AG04450 (cell line): ENCODE results near the gene ZNF579. TPM values are rescaled to one million over a fixed set of nuclear protein-coding genes. Genes with fewer than 3 reads are reported as not detected.

Experiments
- CTCF ChIA-PET: fragments of 300-600, 350-600 bp; formaldehyde crosslinking; extraction: SDS; loops from one replicate; lab custom pipeline; 2022; ENCODE audit warnings: antibody characterized with exemption, inconsistent platforms; lab: Charles Lee
- POLR2A ChIA-PET: fragments of 350-600 bp; formaldehyde crosslinking; extraction: SDS; loops from one replicate; lab custom pipeline; 2021; ENCODE audit warnings: antibody characterized with exemption, inconsistent platforms; lab: Yijun Ruan, JAX
- DNase-seq: peaks from one replicate; pipeline ENCODE4 v3.0.0-alpha.2; 2011; ENCODE audit warnings: low read depth, low spot score
- H3K27ac ChIP-seq: one replicate; pipeline ENCODE4 v1.5.1; 2012; ENCODE audit warnings: low read depth, low read length, control low read depth
- H3K27me3 ChIP-seq: one replicate; pipeline ENCODE4 v1.6.0; 2012; ENCODE audit warnings: low read length; ENCODE audit not compliant: control insufficient read depth, insufficient read depth
- H3K4me3 ChIP-seq: 2 replicates; pipeline ENCODE4 v1.5.1; 2011; ENCODE audit warnings: mild to moderate bottlenecking, low read depth, low read length, control low read depth
- H3K9me3 ChIP-seq: 2 replicates; pipeline ENCODE4 v1.5.1; 2012; ENCODE audit warnings: low read length; ENCODE audit not compliant: control insufficient read depth, insufficient read depth
- polyA plus RNA-seq: library from polyadenylated mRNA; depleted of rRNA; stranded (reverse); fragments of >200 nt; gene quantifications from 2 replicates; pipeline ENCODE4 v1.2.3, GENCODE V29; 2011; rRNA removed
- TF ChIP-seq, protein P1 (sequence below): IDR thresholded peaks from 2 replicates; pipeline ENCODE4 v1.5.1; 2011; ENCODE audit warnings: low read depth, low read length, control low read depth, inconsistent platforms

Gene ZNF579
- polyA plus RNA-seq, 1 experiment: 4.2 TPM

DNA sequence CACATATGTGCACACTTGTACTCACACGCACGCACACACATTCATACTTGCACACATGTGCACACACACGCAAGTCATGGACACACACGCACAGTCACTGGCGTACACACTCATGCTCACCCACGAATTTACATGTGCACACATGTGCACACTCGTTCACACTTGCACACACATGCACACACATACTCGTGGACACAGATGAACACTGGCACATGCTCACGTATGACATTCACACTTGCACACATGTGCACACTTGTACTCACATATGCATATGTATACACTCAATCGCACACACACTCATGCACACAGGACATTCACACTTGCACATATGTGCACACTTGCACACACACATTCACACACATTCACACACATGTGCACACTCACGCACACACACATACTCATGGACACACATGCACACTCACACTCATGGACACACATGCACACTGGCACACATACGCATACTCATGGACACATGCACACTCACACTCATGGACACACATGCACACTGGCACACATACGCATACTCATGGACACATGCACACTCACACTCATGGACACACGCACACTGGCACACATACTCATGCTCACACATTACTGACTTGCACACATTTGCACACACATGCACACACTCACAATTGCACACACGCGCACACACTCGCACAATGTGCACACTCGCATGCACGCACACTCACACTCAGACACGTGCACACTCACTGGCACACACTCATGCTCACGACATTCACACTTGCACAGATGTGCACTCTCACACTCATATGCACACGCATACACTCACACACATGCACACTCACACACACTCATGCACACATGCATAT is 53.2 kb downstream of the ZNF579 start:
- H3K27me3 ChIP-seq: no peaks in the 10 kb centered on the region
- no peak overlapping the region for H3K4me3 ChIP-seq
- no peak overlapping the region for H3K27ac ChIP-seq
- no peaks in the 10 kb centered on the region for H3K9me3 ChIP-seq
- TF ChIP-seq, protein P1, sequence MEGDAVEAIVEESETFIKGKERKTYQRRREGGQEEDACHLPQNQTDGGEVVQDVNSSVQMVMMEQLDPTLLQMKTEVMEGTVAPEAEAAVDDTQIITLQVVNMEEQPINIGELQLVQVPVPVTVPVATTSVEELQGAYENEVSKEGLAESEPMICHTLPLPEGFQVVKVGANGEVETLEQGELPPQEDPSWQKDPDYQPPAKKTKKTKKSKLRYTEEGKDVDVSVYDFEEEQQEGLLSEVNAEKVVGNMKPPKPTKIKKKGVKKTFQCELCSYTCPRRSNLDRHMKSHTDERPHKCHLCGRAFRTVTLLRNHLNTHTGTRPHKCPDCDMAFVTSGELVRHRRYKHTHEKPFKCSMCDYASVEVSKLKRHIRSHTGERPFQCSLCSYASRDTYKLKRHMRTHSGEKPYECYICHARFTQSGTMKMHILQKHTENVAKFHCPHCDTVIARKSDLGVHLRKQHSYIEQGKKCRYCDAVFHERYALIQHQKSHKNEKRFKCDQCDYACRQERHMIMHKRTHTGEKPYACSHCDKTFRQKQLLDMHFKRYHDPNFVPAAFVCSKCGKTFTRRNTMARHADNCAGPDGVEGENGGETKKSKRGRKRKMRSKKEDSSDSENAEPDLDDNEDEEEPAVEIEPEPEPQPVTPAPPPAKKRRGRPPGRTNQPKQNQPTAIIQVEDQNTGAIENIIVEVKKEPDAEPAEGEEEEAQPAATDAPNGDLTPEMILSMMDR: no peak
- CTCF ChIA-PET: interaction anchor here (0.7 to 1.5 kb wide), 3 partner anchors 15 to 105 kb away, joined by 3 to 5 read pairs (median 4); no protein-coding TSS in a partner anchor
- POLR2A ChIA-PET: interaction anchor here (0.8 to 1.3 kb wide), 6 partner anchors 21 to 97 kb away, joined by 3 to 9 read pairs (median 4); partner anchors contain the start of genes FIZ1 and ZNF784
- no peak for DNase-seq

Other genes with a start within 250 kb of the ZNF579 start
- gene KMT5C, start 241.0 kb downstream of the ZNF579 start, polyA plus RNA-seq: 2.6 and 3.7 TPM in 2 replicates
- gene COX6B2, start 226.1 kb downstream of the ZNF579 start, polyA plus RNA-seq: 0.16 and 0.19 TPM in 2 replicates
- gene GARIN5B, start 217.6 kb downstream of the ZNF579 start, polyA plus RNA-seq: not detected in 2 replicates
- gene IL11, start 210.4 kb downstream of the ZNF579 start, polyA plus RNA-seq: 14.8 and 19.9 TPM in 2 replicates
- gene TMEM190, start 204.0 kb downstream of the ZNF579 start, polyA plus RNA-seq: 0.32 and 0.50 TPM in 2 replicates
- gene TMEM238, start 196.6 kb downstream of the ZNF579 start, polyA plus RNA-seq: not detected in 2 replicates
- gene RPL28, start 194.9 kb downstream of the ZNF579 start, polyA plus RNA-seq: 325 and 535 TPM in 2 replicates
- gene UBE2S, start 173.1 kb downstream of the ZNF579 start, polyA plus RNA-seq: 28.9 and 39.0 TPM in 2 replicates
- gene SHISA7, start 137.5 kb downstream of the ZNF579 start, polyA plus RNA-seq: 0.01 TPM in 1 of 2 replicates, not detected in the other
- gene ISOC2, start 119.2 kb downstream of the ZNF579 start, polyA plus RNA-seq: 45.1 and 72.2 TPM in 2 replicates
- gene C19orf85, start 116.1 kb downstream of the ZNF579 start, polyA plus RNA-seq: not detected in 2 replicates
- 0.12 and 0.31 TPM in 2 replicates for gene ZNF628, start 104.2 kb downstream of the ZNF579 start, polyA plus RNA-seq
- 19.4 and 30.6 TPM in 2 replicates for gene NAT14, start 95.7 kb downstream of the ZNF579 start, polyA plus RNA-seq
- 2.1 and 3.1 TPM in 2 replicates for gene SSC5D, start 92.4 kb downstream of the ZNF579 start, polyA plus RNA-seq
- gene SBK2, start 43.7 kb downstream of the ZNF579 start, polyA plus RNA-seq: 0.10 and 0.15 TPM in 2 replicates
- not detected in 2 replicates for gene SBK3, start 35.3 kb downstream of the ZNF579 start, polyA plus RNA-seq
- gene FIZ1, start 18.7 kb upstream of the ZNF579 start, polyA plus RNA-seq: 3.7 and 4.5 TPM in 2 replicates
- gene ZNF524, start 19.4 kb upstream of the ZNF579 start, polyA plus RNA-seq: 2.6 and 3.5 TPM in 2 replicates
- 0.88 and 1.4 TPM in 2 replicates for gene ZNF865, start 24.8 kb upstream of the ZNF579 start, polyA plus RNA-seq
- 1.9 and 2.8 TPM in 2 replicates for gene ZNF784, start 43.7 kb upstream of the ZNF579 start, polyA plus RNA-seq
- gene ZNF580, start 60.2 kb upstream of the ZNF579 start, polyA plus RNA-seq: 7.3 and 14.0 TPM in 2 replicates
- 19.1 and 22.9 TPM in 2 replicates for gene ZNF581, start 62.8 kb upstream of the ZNF579 start, polyA plus RNA-seq
- gene CCDC106, start 67.4 kb upstream of the ZNF579 start, polyA plus RNA-seq: 6.2 and 8.7 TPM in 2 replicates
- 90.7 and 130 TPM in 2 replicates for gene U2AF2, start 74.2 kb upstream of the ZNF579 start, polyA plus RNA-seq
- 32.1 and 44.1 TPM in 2 replicates for gene EPN1, start 94.4 kb upstream of the ZNF579 start, polyA plus RNA-seq
- not detected in 2 replicates for gene NLRP9, start 157.6 kb upstream of the ZNF579 start, polyA plus RNA-seq
- gene RFPL4A, start 178.2 kb upstream of the ZNF579 start, polyA plus RNA-seq: not detected in 2 replicates
- not detected in 2 replicates for gene RFPL4AL1, start 188.3 kb upstream of the ZNF579 start, polyA plus RNA-seq